BE2C (cell line): ENCODE results near the gene ACTBL2. TPM values are rescaled to one million over a fixed set of nuclear protein-coding genes. Genes with fewer than 3 reads are reported as not detected.
"Not testable (repeated sequence)": the region's sequence is repeated elsewhere in the genome, so short reads cannot be mapped to it uniquely, and the experiment has no call there.

ENCODE experiments used
- DNase-seq: peaks from one replicate; pipeline ENCODE4 v3.0.0-alpha.2; 2020
- H3K27me3 ChIP-seq: fragments of 250-450 bp; sonication (Bioruptor Pico); 2 replicates; pipeline ENCODE4 v1.5.1; 2020; ENCODE audit warnings: mild to moderate bottlenecking
- H3K36me3 ChIP-seq: fragments of 250-450 bp; sonication (Bioruptor Pico); 2 replicates; pipeline ENCODE4 v1.5.1; 2020; ENCODE audit warnings: mild to moderate bottlenecking
- H3K4me1 ChIP-seq: fragments of 250-450 bp; sonication (Bioruptor Pico); 2 replicates; pipeline ENCODE4 v1.5.1; 2020
- H3K4me3 ChIP-seq: 2 replicates; pipeline ENCODE4 v1.5.1; 2011; ENCODE audit warnings: low read depth, low read length
- H3K9me3 ChIP-seq: fragments of 250-450 bp; sonication (Bioruptor Pico); 2 replicates; pipeline ENCODE4 v1.5.1; 2020
- CTCF ChIP-seq: IDR thresholded peaks from 2 replicates; pipeline ENCODE4 v1.5.1; 2012; ENCODE audit warnings: mild to moderate bottlenecking, low read depth, low read length
- polyA plus RNA-seq: library from polyadenylated mRNA; unstranded; fragments of >200 nt; gene quantifications from one replicate; pipeline ENCODE4 v1.2.1, GENCODE V29; 2012; ENCODE audit warnings: low read depth, missing spikeins; ENCODE audit not compliant: insufficient read length, insufficient read depth

Gene ACTBL2
- polyA plus RNA-seq: 0.15 TPM

GRCh38 chr5:57482671-57483106, at the start of gene ACTBL2:
ACTBL2 (minus strand) TSS chr5:57482811; CDS start chr5:57482707, 104 bp downstream.
- no peak for DNase-seq
- H3K36me3 ChIP-seq: no peaks in the 10 kb centered on the region

GRCh38 chr5:57531333-57531732, 48.7 kb upstream of the ACTBL2 start:
- Histone ChIP-seq H3K9me3 (no peaks in the 10 kb centered on the region), H3K4me1 (no peaks in the 10 kb centered on the region), H3K27me3 (no peaks in the 10 kb centered on the region), H3K4me3 (no peak overlapping the region), H3K36me3 (no peaks in the 10 kb centered on the region)
- DNase-seq: no peak
- TF ChIP-seq CTCF: no peak

More at GRCh38 chr5:57482671-57483106, at the start of gene ACTBL2:
- Histone ChIP-seq H3K27me3 (no peaks in the 10 kb centered on the region), H3K4me3 (no peak within 1 kb of the TSS), H3K9me3 (no peaks in the 10 kb centered on the region), H3K4me1 (peaks cover under 1% of the 10 kb centered on the region)
- TF ChIP-seq CTCF: no peak

DNA sequence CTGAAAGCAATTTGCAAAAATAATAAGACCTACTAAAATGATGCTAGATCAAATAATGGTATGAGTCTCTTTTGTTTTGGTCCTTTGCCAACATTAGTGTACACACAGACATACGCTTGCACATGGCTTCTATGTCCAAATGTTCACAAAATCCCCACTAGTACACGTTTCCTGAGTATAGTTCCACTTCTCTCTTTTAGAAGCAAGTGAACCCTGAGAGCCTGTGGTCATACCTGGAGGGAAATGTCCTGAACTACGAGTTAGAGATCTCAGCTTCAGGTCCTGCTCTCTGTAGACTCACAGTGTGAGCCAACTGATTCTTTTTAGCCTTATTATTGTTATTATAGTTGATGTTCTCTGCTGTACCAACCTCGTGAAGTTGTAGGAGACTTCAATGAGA, 47.3 kb upstream of the ACTBL2 start:
- Histone ChIP-seq H3K4me3 (no peak overlapping the region), H3K36me3 (no peaks in the 10 kb centered on the region), H3K4me1 (no peaks in the 10 kb centered on the region; the same call in 1 of the 2 replicates), H3K9me3 (no peaks in the 10 kb centered on the region), H3K27me3 (no peaks in the 10 kb centered on the region)
- no peak for TF ChIP-seq CTCF
- DNase-seq: no peak

DNA sequence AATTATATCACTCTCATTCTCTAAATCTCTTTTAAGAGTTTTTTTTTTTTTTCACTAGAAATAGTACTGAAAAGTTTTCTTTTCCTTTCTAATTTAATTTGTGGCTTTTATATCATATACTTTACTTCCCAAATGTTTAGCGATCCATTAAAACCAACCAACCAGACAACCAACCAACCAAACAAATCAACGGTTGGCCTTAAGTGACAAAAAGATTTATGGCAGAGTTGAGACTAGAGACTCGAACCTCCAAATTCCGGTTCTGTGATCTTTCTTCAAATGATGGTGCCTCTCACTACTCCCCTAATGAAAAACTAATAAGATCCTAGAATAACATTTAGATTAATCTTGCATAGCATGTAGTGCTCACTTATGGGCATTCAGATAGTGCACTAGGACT, 45.3 kb upstream of the ACTBL2 start:
- Histone ChIP-seq H3K4me3 (no peak overlapping the region), H3K9me3 (no peaks in the 10 kb centered on the region), H3K36me3 (no peaks in the 10 kb centered on the region), H3K4me1 (no peaks in the 10 kb centered on the region; the same call in 1 of the 2 replicates), H3K27me3 (no peaks in the 10 kb centered on the region)
- no peak for DNase-seq
- no peak for TF ChIP-seq CTCF

GRCh38 chr5:57524348-57525060, 41.9 kb upstream of the ACTBL2 start:
- H3K27me3 ChIP-seq: no peaks in the 10 kb centered on the region
- H3K9me3 ChIP-seq: no peaks in the 10 kb centered on the region; the same call in 1 of the 2 replicates
- H3K36me3 ChIP-seq: no peaks in the 10 kb centered on the region
- H3K4me1 ChIP-seq: no peaks in the 10 kb centered on the region; the same call in 1 of the 2 replicates
- DNase-seq: no peak
- no peak overlapping the region for H3K4me3 ChIP-seq
- TF ChIP-seq CTCF: no peak

- not testable (repeated sequence) for H3K27me3 ChIP-seq, H3K36me3 ChIP-seq, H3K4me1 ChIP-seq, DNase-seq, H3K9me3 ChIP-seq, H3K4me3 ChIP-seq
Measured at GRCh38 chr5:57522477-57522876, 39.9 kb upstream of the ACTBL2 start.

DNA sequence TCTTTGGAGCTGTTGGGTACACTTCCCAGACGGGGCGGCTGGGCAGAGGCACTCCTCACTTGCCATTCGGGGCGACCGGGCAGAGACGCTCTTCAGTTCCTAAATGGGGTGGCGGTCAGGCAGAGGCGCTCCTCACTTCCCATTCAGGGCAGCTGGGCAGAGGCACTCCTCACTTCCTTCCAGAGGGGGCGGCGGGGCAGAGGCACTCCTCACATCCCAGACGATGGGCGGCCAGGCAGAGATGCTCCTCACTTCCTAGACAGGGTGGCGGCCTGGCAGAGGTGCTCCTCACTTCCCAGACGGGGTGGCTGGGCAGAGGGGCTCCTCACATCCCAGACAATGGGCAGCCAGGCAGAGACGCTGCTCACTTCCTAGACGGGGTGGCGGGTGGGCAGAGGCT, 35.8 kb upstream of the ACTBL2 start:
- not testable (repeated sequence) for DNase-seq, H3K9me3 ChIP-seq, H3K36me3 ChIP-seq, H3K27me3 ChIP-seq, H3K4me1 ChIP-seq, H3K4me3 ChIP-seq
